C4-2B (cell line): ENCODE measurements around the gene ITGB1BP1.

Experiments
- H3K27ac ChIP-seq: fragments of 450-650 bp; 2 replicates; pipeline ENCODE4 v1.5.1; 2017
- CTCF ChIP-seq: fragments of 450-650 bp; conservative IDR thresholded peaks from 2 replicates; pipeline ENCODE4 v1.5.1; 2017; ENCODE audit warnings: mild to moderate bottlenecking
- ZFX ChIP-seq: fragments of 450-650 bp; IDR thresholded peaks from 2 replicates; pipeline ENCODE4 v1.6.1; 2017

The ITGB1BP1 gene, protein sequence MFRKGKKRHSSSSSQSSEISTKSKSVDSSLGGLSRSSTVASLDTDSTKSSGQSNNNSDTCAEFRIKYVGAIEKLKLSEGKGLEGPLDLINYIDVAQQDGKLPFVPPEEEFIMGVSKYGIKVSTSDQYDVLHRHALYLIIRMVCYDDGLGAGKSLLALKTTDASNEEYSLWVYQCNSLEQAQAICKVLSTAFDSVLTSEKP

DNA sequence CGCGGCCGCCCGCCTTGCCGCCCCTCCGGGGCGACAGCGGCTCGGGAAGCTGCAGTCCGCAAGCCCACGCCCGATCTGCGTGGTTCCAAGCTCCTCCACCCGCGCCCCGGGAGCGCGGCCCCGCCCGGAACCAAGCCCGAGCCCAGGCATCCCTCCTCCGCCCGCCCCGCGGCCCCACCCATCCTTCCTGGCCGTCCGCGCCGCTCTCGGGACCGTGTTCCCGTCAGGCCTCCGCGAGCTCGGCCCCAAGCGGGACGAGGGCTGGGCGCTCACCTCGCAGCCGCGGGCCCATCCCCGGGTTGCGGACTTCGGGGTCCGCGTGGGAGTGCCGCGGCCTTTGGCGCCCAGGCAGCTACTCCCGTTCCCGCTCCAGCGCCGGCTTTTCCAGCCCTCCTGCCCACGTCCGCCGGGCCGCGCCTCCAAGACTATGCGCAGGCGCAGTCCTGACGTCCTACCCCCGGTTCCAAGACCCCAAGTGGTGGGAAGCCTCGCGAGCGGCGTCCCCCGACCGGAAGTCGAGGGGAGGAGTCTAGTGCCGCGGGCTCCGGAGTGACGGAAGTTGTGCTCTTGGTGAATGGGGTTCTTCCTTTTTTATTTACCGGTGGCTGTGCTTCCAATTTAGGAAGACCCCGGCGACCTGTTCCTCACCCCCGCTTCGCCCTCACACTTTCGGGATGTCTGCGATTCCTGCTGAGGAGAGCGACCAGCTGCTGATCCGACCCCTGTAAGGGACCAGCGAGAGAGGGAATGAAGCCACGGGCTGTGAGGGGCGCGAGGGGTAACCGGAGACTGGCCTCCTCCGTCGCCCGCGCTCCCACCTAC, at the start of gene ITGB1BP1, which contains the start of gene CPSF3:
TSS of gene ITGB1BP1 (minus strand) at position 429 of the 822 bp plus-strand sequence. CDS start 4,831 bp downstream, outside the sequence.
TSS of gene CPSF3 (plus strand) at position 555 of the 822 bp plus-strand sequence. CDS start at position 675, 120 bp downstream.
- peak; percentile 40 for TF ChIP-seq ZFX
- no peak; the same call in 1 of the 2 replicates for TF ChIP-seq CTCF
- peak within 1 kb of the TSS; percentile 87 for H3K27ac ChIP-seq

- TF ChIP-seq CTCF (no peak), ZFX (no peak)
- no peak overlapping the region for H3K27ac ChIP-seq
Observed at GRCh38 chr2:9472511-9472910, 49.2 kb upstream of the ITGB1BP1 start.

GRCh38 chr2:9471206-9471605, 47.9 kb upstream of the ITGB1BP1 start:
- TF ChIP-seq ZFX (no peak), CTCF (no peak)
- no peak overlapping the region for H3K27ac ChIP-seq

GRCh38 chr2:9467687-9468086, 44.4 kb upstream of the ITGB1BP1 start:
- no peak overlapping the region for H3K27ac ChIP-seq
- no peak for TF ChIP-seq ZFX
- no peak for TF ChIP-seq CTCF

GRCh38 chr2:9466147-9466683, 42.9 kb upstream of the ITGB1BP1 start:
- TF ChIP-seq ZFX: no peak
- no peak for TF ChIP-seq CTCF

DNA sequence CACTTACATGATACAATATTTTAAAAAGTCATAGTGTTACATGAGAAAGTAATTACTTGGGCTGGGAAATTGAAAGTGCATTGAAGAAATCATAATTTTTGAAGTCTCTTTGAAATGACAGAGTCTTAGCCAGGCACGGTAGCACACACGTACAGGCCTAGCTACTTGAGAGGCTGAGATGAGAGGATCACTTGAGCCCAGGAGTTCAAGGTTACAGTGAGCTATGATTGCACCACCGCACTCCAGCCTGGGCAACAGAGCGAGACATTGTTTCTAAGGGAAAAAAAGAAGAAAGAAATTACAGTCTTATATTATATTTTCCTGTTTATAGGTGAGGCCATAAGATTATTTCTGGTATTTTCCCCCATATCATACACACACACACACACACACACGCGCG, 41.8 kb upstream of the ITGB1BP1 start:
- no peak overlapping the region for H3K27ac ChIP-seq
- TF ChIP-seq ZFX: no peak
- no peak for TF ChIP-seq CTCF

More at GRCh38 chr2:9466147-9466683, 42.9 kb upstream of the ITGB1BP1 start:
- no peak overlapping the region for H3K27ac ChIP-seq

- TF ChIP-seq CTCF: no peak
- no peak for TF ChIP-seq ZFX
- no peak overlapping the region for H3K27ac ChIP-seq
Observed at GRCh38 chr2:9463698-9464034, 40.3 kb upstream of the ITGB1BP1 start.
